BE2C (cell line): Measurements from ENCODE around the gene DYRK1A.

Source experiments
- DNase-seq: peaks from one replicate; pipeline ENCODE4 v3.0.0-alpha.2; 2020
- H3K27me3 ChIP-seq: fragments of 250-450 bp; sonication (Bioruptor Pico); 2 replicates; pipeline ENCODE4 v1.5.1; 2020; ENCODE audit warnings: mild to moderate bottlenecking
- H3K36me3 ChIP-seq: fragments of 250-450 bp; sonication (Bioruptor Pico); 2 replicates; pipeline ENCODE4 v1.5.1; 2020; ENCODE audit warnings: mild to moderate bottlenecking
- H3K4me1 ChIP-seq: fragments of 250-450 bp; sonication (Bioruptor Pico); 2 replicates; pipeline ENCODE4 v1.5.1; 2020
- H3K4me3 ChIP-seq: 2 replicates; pipeline ENCODE4 v1.5.1; 2011; ENCODE audit warnings: low read depth, low read length
- H3K9me3 ChIP-seq: fragments of 250-450 bp; sonication (Bioruptor Pico); 2 replicates; pipeline ENCODE4 v1.5.1; 2020
- CTCF ChIP-seq: IDR thresholded peaks from 2 replicates; pipeline ENCODE4 v1.5.1; 2012; ENCODE audit warnings: mild to moderate bottlenecking, low read depth, low read length

Gene DYRK1A

GRCh38 chr21:37407719-37408420 lies 41.3 kb downstream of the DYRK1A start:
- H3K4me3 ChIP-seq = no peak overlapping the region
- H3K36me3 ChIP-seq = no peaks in the 10 kb centered on the region
- DNase-seq = no peak
- H3K9me3 ChIP-seq = no peaks in the 10 kb centered on the region
- peaks cover 8% of the 10 kb centered on the region; the same call in 1 of the 2 replicates for H3K4me1 ChIP-seq
- no peak for TF ChIP-seq CTCF
- no peaks in the 10 kb centered on the region for H3K27me3 ChIP-seq

GRCh38 chr21:37408464-37409193 lies 42.1 kb downstream of the DYRK1A start:
- TF ChIP-seq CTCF = no peak
- H3K27me3 ChIP-seq = no peaks in the 10 kb centered on the region
- no peaks in the 10 kb centered on the region for H3K36me3 ChIP-seq
- H3K9me3 ChIP-seq = no peaks in the 10 kb centered on the region
- H3K4me1 ChIP-seq = peaks cover 8% of the 10 kb centered on the region; the same call in 1 of the 2 replicates
- no peak overlapping the region for H3K4me3 ChIP-seq
- DNase-seq = no peak

GRCh38 chr21:37410639-37411038 lies 44.1 kb downstream of the DYRK1A start:
- no peak for DNase-seq
- no peaks in the 10 kb centered on the region for H3K27me3 ChIP-seq
- H3K9me3 ChIP-seq = no peaks in the 10 kb centered on the region; the same call in 1 of the 2 replicates
- no peaks in the 10 kb centered on the region; the same call in 1 of the 2 replicates for H3K36me3 ChIP-seq
- peaks cover 8% of the 10 kb centered on the region; the same call in 1 of the 2 replicates for H3K4me1 ChIP-seq
- no peak overlapping the region for H3K4me3 ChIP-seq
- no peak for TF ChIP-seq CTCF

- H3K4me1 ChIP-seq = peaks cover 11% of the 10 kb centered on the region
- no peak overlapping the region for H3K4me3 ChIP-seq
- H3K36me3 ChIP-seq = no peaks in the 10 kb centered on the region; the same call in 1 of the 2 replicates
- no peaks in the 10 kb centered on the region; the same call in 1 of the 2 replicates for H3K9me3 ChIP-seq
- H3K27me3 ChIP-seq = no peaks in the 10 kb centered on the region
- no peak for TF ChIP-seq CTCF
- no peak for DNase-seq
Measured at GRCh38 chr21:37412603-37413360, 46.2 kb downstream of the DYRK1A start.

GRCh38 chr21:37413553-37414291 lies 47.1 kb downstream of the DYRK1A start:
- Histone ChIP-seq H3K4me1 (peaks cover 12% of the 10 kb centered on the region), H3K9me3 (no peaks in the 10 kb centered on the region; the same call in 1 of the 2 replicates), H3K4me3 (no peak overlapping the region), H3K36me3 (no peaks in the 10 kb centered on the region; the same call in 1 of the 2 replicates), H3K27me3 (no peaks in the 10 kb centered on the region)
- no peak for DNase-seq
- no peak for TF ChIP-seq CTCF
